ENCODE data around the gene ATP8B1. TPM values are rescaled to one million over a fixed set of nuclear protein-coding genes. Genes with fewer than 3 reads are reported as not detected.

ATP8B1 gene
- total RNA-seq, 2 donors from 2014 or later = 33.5 to 103 TPM

- WGBS = 49% methylated on average over 13 of the region's 13 CpGs
- DNase-seq (ENCODE audit: low spot score) = no peak
- no peaks in the 10 kb centered on the region for H3K9me3 ChIP-seq
- no peaks in the 10 kb centered on the region for H3K4me1 ChIP-seq (replicated peaks)
- intact Hi-C loops (cut with DNase I) = loop anchor here (10.0 kb wide), 2 partner anchors 174 to 414 kb away; partner anchors contain the start of genes ATP8B1 and NEDD4L
- TF ChIP-seq POLR2A (IDR thresholded peaks at IDR 0.05) (no peak), CTCF (IDR thresholded peaks at IDR 0.05) (no peak), POLR2AphosphoS5 (IDR thresholded peaks at IDR 0.05) (no peak)
- peak overlapping the region; percentile 72 to 75 for H3K27ac ChIP-seq
- no peaks in the 10 kb centered on the region for H3K36me3 ChIP-seq
- peak overlapping the region; percentile 42 to 47 for H3K4me3 ChIP-seq
- no peaks in the 10 kb centered on the region for H3K27me3 ChIP-seq (replicated peaks; ENCODE audit: insufficient read depth)
These were observed 172.1 kb downstream of the ATP8B1 start for GRCh38 chr18:57630754-57631595.

GRCh38 chr18:57630002-57630753, 172.9 kb downstream of the ATP8B1 start:
- H3K27ac ChIP-seq = peak overlapping the region; percentile 72 to 75
- intact Hi-C loops (cut with DNase I) = loop anchor here (10.0 kb wide), 2 partner anchors 175 to 415 kb away; partner anchors contain the start of genes ATP8B1 and NEDD4L
- 4% methylated on average over 38 of the region's 52 CpGs for WGBS
- TF ChIP-seq POLR2AphosphoS5 (IDR thresholded peaks at IDR 0.05) (peak; percentile 98), POLR2A (IDR thresholded peaks at IDR 0.05) (no peak), CTCF (IDR thresholded peaks at IDR 0.05) (peak; percentile 47 to 94 (median 80))
- no peaks in the 10 kb centered on the region for H3K27me3 ChIP-seq (replicated peaks; ENCODE audit: insufficient read depth)
- no peaks in the 10 kb centered on the region for H3K9me3 ChIP-seq
- H3K4me1 ChIP-seq (replicated peaks) = no peaks in the 10 kb centered on the region
- peak; percentile 98 for DNase-seq (ENCODE audit: low spot score)
- H3K4me3 ChIP-seq = peak overlapping the region; percentile 42 to 47
- no peaks in the 10 kb centered on the region for H3K36me3 ChIP-seq

- H3K4me1 ChIP-seq (replicated peaks) = no peaks in the 10 kb centered on the region
- no peaks in the 10 kb centered on the region for H3K36me3 ChIP-seq
- H3K9me3 ChIP-seq = no peaks in the 10 kb centered on the region
- H3K27me3 ChIP-seq (replicated peaks; ENCODE audit: insufficient read depth) = no peaks in the 10 kb centered on the region
- H3K4me3 ChIP-seq = peak overlapping the region in 1 of 2 donors; percentile 47
- no peak for DNase-seq (ENCODE audit: low spot score)
- intact Hi-C loops (cut with DNase I) = loop anchor here (10.0 kb wide), 1 partner anchor 495 kb away; no protein-coding TSS in a partner anchor
- WGBS = 94% methylated on average over 9 of the region's 9 CpGs
- peak overlapping the region; percentile 72 to 75 for H3K27ac ChIP-seq
- TF ChIP-seq CTCF (IDR thresholded peaks at IDR 0.05) (no peak), POLR2AphosphoS5 (IDR thresholded peaks at IDR 0.05) (no peak), POLR2A (IDR thresholded peaks at IDR 0.05) (no peak)
These were observed 173.7 kb downstream of the ATP8B1 start for GRCh38 chr18:57629422-57629821.

- Histone ChIP-seq H3K4me3 (no peak overlapping the region), H3K36me3 (no peaks in the 10 kb centered on the region), H3K9me3 (no peaks in the 10 kb centered on the region), H3K27me3 (replicated peaks; ENCODE audit: insufficient read depth) (no peaks in the 10 kb centered on the region), H3K27ac (no peak overlapping the region), H3K4me1 (replicated peaks) (no peaks in the 10 kb centered on the region)
- intact Hi-C loops (cut with DNase I) = loop anchor here (10.0 kb wide), 1 partner anchor 497 kb away; no protein-coding TSS in a partner anchor
- DNase-seq (ENCODE audit: low spot score) = no peak
- TF ChIP-seq POLR2AphosphoS5 (IDR thresholded peaks at IDR 0.05) (no peak), CTCF (IDR thresholded peaks at IDR 0.05) (no peak), POLR2A (IDR thresholded peaks at IDR 0.05) (no peak)
- WGBS = 82% methylated on average over 5 of the region's 5 CpGs
These were observed 175.6 kb downstream of the ATP8B1 start for GRCh38 chr18:57627488-57627887.

All from prostate gland (tissue), 2 donors.